Tibial nerve (tissue), 4 donors: ENCODE data around the gene ITGA11. TPM values are rescaled to one million over a fixed set of nuclear protein-coding genes. Genes with fewer than 3 reads are reported as not detected.

Experiments
- DNase-seq, 2 donors: peaks; one replicate each; pipeline ENCODE4 v3.0.0-alpha.2; 2019; ENCODE audit warnings: low spot score in 2 of 2
- H3K27ac ChIP-seq, 4 donors: fragments of 200-600 bp; sonication (generic) in 3 of 4; one replicate each; pipeline ENCODE4 v1.5.1; 2017 to 2019; ENCODE audit warnings: mild to moderate bottlenecking in 1 of 4
- H3K27me3 ChIP-seq, 2 donors: fragments of 200-600 bp; sonication (generic) in 1 of 2; one replicate each; pipeline versions ENCODE4 v1.5.1 to v1.6.0; 2017 to 2019
- H3K36me3 ChIP-seq, 3 donors: fragments of 200-600 bp; sonication (generic); one replicate each; pipeline ENCODE4 v1.5.1; 2018 to 2019
- H3K4me1 ChIP-seq, 4 donors: fragments of 200-600 bp; sonication (generic) in 3 of 4; one replicate each; pipeline ENCODE4 v1.5.1; 2017 to 2019
- H3K4me3 ChIP-seq, 4 donors: fragments of 200-600 bp; sonication (generic) in 3 of 4; one replicate each; pipeline ENCODE4 v1.5.1; 2017 to 2019; ENCODE audit warnings: mild to moderate bottlenecking in 1 of 4, moderate library complexity in 1 of 4
- H3K9me3 ChIP-seq, 4 donors: fragments of 200-600 bp; sonication (generic) in 3 of 4; one replicate each; pipeline ENCODE4 v1.5.1; 2017 to 2019
- CTCF ChIP-seq, 5 experiments: fragments of 200-600 bp in 3 of 5; fragments of 450-650 bp in 2 of 5; sonication (generic) in 3 of 5; IDR thresholded peaks; one replicate each; pipeline ENCODE4 v1.5.1; 2016 to 2019; ENCODE audit warnings: antibody characterized with exemption in 5 of 5, mild to moderate bottlenecking in 3 of 5, moderate library complexity in 2 of 5
- EP300 ChIP-seq, 2 donors: sonication (generic); formaldehyde crosslinking; IDR thresholded peaks; one replicate each; pipeline ENCODE4 v1.6.1; 2017; ENCODE audit warnings: antibody characterized with exemption in 2 of 2, mild to moderate bottlenecking in 1 of 2
- POLR2A ChIP-seq, 2 donors: fragments of 450-650 bp; IDR thresholded peaks; one replicate each; pipeline ENCODE4 v1.6.1; 2017; ENCODE audit warnings: antibody characterized with exemption in 2 of 2, mild to moderate bottlenecking in 2 of 2, moderate library complexity in 2 of 2
- WGBS, 2 donors: methylation state at CpG; one replicate each; pipeline ENCODE4 v1.1.5; 2018; 5-methylcytosine and 5-hydroxymethylcytosine counted together
- total RNA-seq, 4 donors: library from RNA; depleted of rRNA; stranded (reverse); fragments of >200 nt; gene quantifications; one replicate each; pipeline ENCODE4 v1.1.0, GENCODE V29; 2016

ITGA11 gene
- total RNA-seq, 4 donors from 2014 or later: 2.7 to 12.1 (median 6.9) TPM

GRCh38 chr15:68418611-68419161 lies 13.3 kb downstream of the ITGA11 start:
- TF ChIP-seq POLR2A (IDR thresholded peaks at IDR 0.05): no peak
- WGBS, 2 donors: 31% methylated on average over 6 of the region's 6 CpGs
- Histone ChIP-seq H3K27me3 (no peaks in the 10 kb centered on the region), H3K9me3 (no peaks in the 10 kb centered on the region), H3K36me3 (no peaks in the 10 kb centered on the region), H3K27ac (peak overlapping the region in 1 of 4 donors; percentile 32), H3K4me3 (no peak overlapping the region), H3K4me1 (peaks cover 0 to 34% (median 5%) of the 10 kb centered on the region in 4 donors)
- DNase-seq: no peak

DNA sequence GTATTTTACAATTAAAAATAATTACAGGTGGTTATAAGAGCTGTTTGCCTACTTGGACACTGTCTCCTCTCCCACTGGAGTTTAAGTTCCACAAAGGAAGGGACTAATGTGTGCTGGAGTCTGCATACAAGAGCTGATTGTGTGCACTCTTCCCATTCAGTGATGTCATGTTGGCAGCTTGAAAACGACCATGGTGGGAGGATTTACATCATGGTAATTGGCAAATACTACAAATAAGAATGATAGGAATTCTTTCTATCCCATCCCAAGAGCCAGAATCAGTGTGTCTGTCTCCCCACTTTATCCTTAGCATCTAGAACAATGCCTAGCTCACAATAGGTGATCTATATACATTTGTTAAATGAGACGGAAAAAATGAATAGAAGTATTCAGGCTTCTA lies 14.1 kb downstream of the ITGA11 start:
- peak in 1 of 2 donors; percentile 4 for DNase-seq
- H3K4me1 ChIP-seq: peaks cover 0 to 34% (median 5%) of the 10 kb centered on the region in 4 donors

DNA sequence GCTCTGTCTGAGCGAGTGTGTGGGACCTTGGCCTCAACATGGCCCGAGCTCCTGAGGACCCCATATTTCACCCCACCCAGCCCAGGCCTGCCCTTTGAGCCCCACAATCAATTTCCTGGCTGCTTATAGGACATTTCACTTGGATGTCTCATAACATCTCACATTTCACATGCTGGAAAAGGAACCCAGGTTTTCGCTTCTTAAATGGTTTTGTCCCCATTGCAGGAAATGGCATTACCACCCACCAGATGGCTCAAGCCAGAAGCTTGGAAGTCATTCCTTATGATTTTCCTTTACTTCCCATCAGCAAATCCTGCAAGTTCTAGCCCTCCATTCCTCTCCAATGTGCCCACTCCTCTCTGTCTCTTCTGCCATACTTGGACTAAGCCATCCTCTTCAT lies 14.9 kb downstream of the ITGA11 start:
- DNase-seq: peak in 1 of 2 donors; percentile 2
- Histone ChIP-seq H3K36me3 (no peaks in the 10 kb centered on the region), H3K4me1 (peaks cover 0 to 34% (median 5%) of the 10 kb centered on the region in 4 donors), H3K27ac (no peak overlapping the region), H3K27me3 (no peaks in the 10 kb centered on the region), H3K4me3 (no peak overlapping the region), H3K9me3 (no peaks in the 10 kb centered on the region)
- 69 to 92% methylated on average over 3 of the region's 3 CpGs for WGBS, 2 donors
- no peak for TF ChIP-seq EP300 (IDR thresholded peaks at IDR 0.05)
- no peak for TF ChIP-seq POLR2A (IDR thresholded peaks at IDR 0.05)
- TF ChIP-seq CTCF (IDR thresholded peaks at IDR 0.05): no peak

More for the DNA sequence above, 14.1 kb downstream of the ITGA11 start:
- H3K36me3 ChIP-seq: no peaks in the 10 kb centered on the region
- H3K4me3 ChIP-seq: no peak overlapping the region
- H3K27me3 ChIP-seq: no peaks in the 10 kb centered on the region
- TF ChIP-seq POLR2A (IDR thresholded peaks at IDR 0.05) (no peak), EP300 (IDR thresholded peaks at IDR 0.05) (no peak)
- H3K9me3 ChIP-seq: no peaks in the 10 kb centered on the region
- WGBS, 2 donors: 29 to 36% methylated on average over 2 of the region's 2 CpGs
- H3K27ac ChIP-seq: peak overlapping the region in 3 of 4 donors; percentile 11 to 32 (median 26)

DNA sequence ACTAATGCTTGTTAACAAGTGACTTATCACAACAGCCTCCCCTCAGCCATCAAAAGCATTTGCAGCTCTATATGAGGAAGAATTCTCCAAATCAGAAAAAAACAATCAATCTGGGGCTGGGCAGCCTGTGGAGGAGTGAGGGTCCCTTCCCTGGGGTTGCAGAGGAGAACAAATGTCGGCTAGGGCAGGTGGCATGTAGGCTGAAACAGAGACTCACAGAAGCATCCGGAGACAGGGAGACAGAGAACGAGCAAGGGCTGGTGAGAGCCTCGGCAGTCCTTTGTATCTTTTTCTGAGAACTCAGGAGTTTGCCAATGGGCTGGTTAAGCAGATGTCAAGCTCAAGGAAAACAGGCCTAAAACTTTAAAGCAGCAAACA lies 15.8 kb downstream of the ITGA11 start:
- WGBS, 2 donors: 68 to 90% methylated on average over 4 of the region's 4 CpGs
- Histone ChIP-seq H3K9me3 (no peaks in the 10 kb centered on the region), H3K36me3 (no peaks in the 10 kb centered on the region), H3K27ac (peak overlapping the region in 1 of 4 donors; percentile 21), H3K27me3 (no peaks in the 10 kb centered on the region), H3K4me1 (peaks cover 0 to 28% (median 5%) of the 10 kb centered on the region in 4 donors), H3K4me3 (no peak overlapping the region)
- TF ChIP-seq POLR2A (IDR thresholded peaks at IDR 0.05) (no peak), EP300 (IDR thresholded peaks at IDR 0.05) (no peak), CTCF (IDR thresholded peaks at IDR 0.05) (no peak)
- peak in 1 of 2 donors; percentile 2 for DNase-seq

GRCh38 chr15:68415501-68416157 lies 16.3 kb downstream of the ITGA11 start:
- TF ChIP-seq POLR2A (IDR thresholded peaks at IDR 0.05): no peak
- no peak for TF ChIP-seq CTCF (IDR thresholded peaks at IDR 0.05)
- no peak for TF ChIP-seq EP300 (IDR thresholded peaks at IDR 0.05)
- Histone ChIP-seq H3K36me3 (no peaks in the 10 kb centered on the region), H3K4me3 (no peak overlapping the region), H3K9me3 (no peaks in the 10 kb centered on the region), H3K4me1 (peaks cover 0 to 27% (median 5%) of the 10 kb centered on the region in 4 donors), H3K27me3 (no peaks in the 10 kb centered on the region), H3K27ac (peak overlapping the region in 1 of 4 donors; percentile 21)
- DNase-seq: peak in 1 of 2 donors; percentile 7
- WGBS, 2 donors: 66 to 90% methylated on average over 6 of the region's 6 CpGs

GRCh38 chr15:68415061-68415460 lies 16.9 kb downstream of the ITGA11 start:
- Histone ChIP-seq H3K4me3 (no peak overlapping the region), H3K27me3 (no peaks in the 10 kb centered on the region), H3K36me3 (no peaks in the 10 kb centered on the region), H3K4me1 (peaks cover 0 to 26% (median 5%) of the 10 kb centered on the region in 4 donors), H3K27ac (peak overlapping the region in 1 of 4 donors; percentile 31), H3K9me3 (no peaks in the 10 kb centered on the region)
- TF ChIP-seq POLR2A (IDR thresholded peaks at IDR 0.05): no peak
- no peak for TF ChIP-seq EP300 (IDR thresholded peaks at IDR 0.05)
- no peak for TF ChIP-seq CTCF (IDR thresholded peaks at IDR 0.05)
- no peak for DNase-seq
- WGBS, 2 donors: 75 to 85% methylated on average over 7 of the region's 7 CpGs
